ENCODE results near the gene ARID3C.

Gene ARID3C

GRCh38 chr9:34628656-34629490 is at the start of gene ARID3C:
ARID3C (minus strand) TSS chr9:34629066; CDS start chr9:34628014, 1,052 bp downstream.
- DNase-seq (ENCODE audit: low read depth, low spot score) = no peak

- DNase-seq (ENCODE audit: low read depth, low spot score) = no peak
Observed at GRCh38 chr9:34675869-34676268, 47.0 kb upstream of the ARID3C start.

GRCh38 chr9:34675048-34675714 is 46.3 kb upstream of the ARID3C start:
- no peak for DNase-seq (ENCODE audit: low read depth, low spot score)

GRCh38 chr9:34674440-34674839 is 45.6 kb upstream of the ARID3C start:
- no peak for DNase-seq (ENCODE audit: low read depth, low spot score)

GRCh38 chr9:34671307-34671706 is 42.4 kb upstream of the ARID3C start:
- no peak for DNase-seq (ENCODE audit: low read depth, low spot score)

- DNase-seq (ENCODE audit: low read depth, low spot score) = no peak
Observed at GRCh38 chr9:34669809-34670562, 41.1 kb upstream of the ARID3C start.

GRCh38 chr9:34665381-34666250 is 36.8 kb upstream of the ARID3C start:
- no peak for DNase-seq (ENCODE audit: low read depth, low spot score)

GRCh38 chr9:34665067-34665380 is 36.2 kb upstream of the ARID3C start:
- DNase-seq (ENCODE audit: low read depth, low spot score) = no peak

- no peak for DNase-seq (ENCODE audit: low read depth, low spot score)
Observed at GRCh38 chr9:34664281-34665066, 35.6 kb upstream of the ARID3C start.

- no peak for DNase-seq (ENCODE audit: low read depth, low spot score)
Observed at GRCh38 chr9:34663303-34663605, 34.4 kb upstream of the ARID3C start.

- no peak for DNase-seq (ENCODE audit: low read depth, low spot score)
Observed at GRCh38 chr9:34662526-34663302, 33.8 kb upstream of the ARID3C start, which contains the start of gene CCL27. CCL27 (minus strand) TSS chr9:34662657; CDS start chr9:34662633, 24 bp downstream.

- no peak for DNase-seq (ENCODE audit: low read depth, low spot score)
Observed at GRCh38 chr9:34659592-34660253, 30.9 kb upstream of the ARID3C start.

GRCh38 chr9:34658461-34658860 is 29.6 kb upstream of the ARID3C start:
- no peak for DNase-seq (ENCODE audit: low read depth, low spot score)

GRCh38 chr9:34656992-34657391 is 28.1 kb upstream of the ARID3C start:
- DNase-seq (ENCODE audit: low read depth, low spot score) = no peak

GRCh38 chr9:34655394-34655793 is 26.5 kb upstream of the ARID3C start:
- no peak for DNase-seq (ENCODE audit: low read depth, low spot score)

GRCh38 chr9:34654323-34655051 is 25.6 kb upstream of the ARID3C start:
- DNase-seq (ENCODE audit: low read depth, low spot score) = no peak

- no peak for DNase-seq (ENCODE audit: low read depth, low spot score)
Observed at GRCh38 chr9:34653151-34654072, 24.5 kb upstream of the ARID3C start.

- DNase-seq (ENCODE audit: low read depth, low spot score) = no peak
Observed at GRCh38 chr9:34652602-34653000, 23.7 kb upstream of the ARID3C start.
